Tibial artery (tissue), 4 donors: ENCODE data around the gene ALDH1A1.

ENCODE experiments used
- DNase-seq, 2 donors: peaks; one replicate each; pipeline ENCODE4 v3.0.0-alpha.2; 2019
- H3K27ac ChIP-seq, 2 donors: fragments of 200-600 bp; sonication (generic) in 1 of 2; 1 replicate in 1 of 2; 2 replicates in 1 of 2; pipeline ENCODE4 v1.5.1; 2018 to 2019; ENCODE audit warnings: mild to moderate bottlenecking in 1 of 2
- H3K27me3 ChIP-seq, 2 donors: fragments of 200-600 bp; sonication (generic) in 1 of 2; one replicate each; pipeline versions ENCODE4 v1.5.1 to v1.6.0; 2016 to 2019
- H3K36me3 ChIP-seq, 3 donors: fragments of 200-600 bp; sonication (generic) in 2 of 3; one replicate each; pipeline ENCODE4 v1.5.1; 2016 to 2019; ENCODE audit warnings: mild to moderate bottlenecking in 2 of 3
- H3K4me1 ChIP-seq, 4 donors: fragments of 200-600 bp; sonication (generic) in 2 of 4; 1 replicate in 3 of 4; 2 replicates in 1 of 4; pipeline ENCODE4 v1.5.1; 2016 to 2019
- H3K4me3 ChIP-seq, 2 donors: fragments of 200-600 bp; sonication (generic) in 1 of 2; 1 replicate in 1 of 2; 2 replicates in 1 of 2; pipeline ENCODE4 v1.5.1; 2018 to 2019; ENCODE audit warnings: mild to moderate bottlenecking in 2 of 2
- H3K9me3 ChIP-seq, 3 donors: fragments of 200-600 bp; sonication (generic) in 1 of 3; one replicate each; pipeline ENCODE4 v1.5.1; 2016 to 2019
- intact Hi-C: fragments of 100-400 bp; cut with DNase I; formaldehyde crosslinking; loops from one replicate; pipeline ENCODE4 v1.15.0; 2023; ENCODE audit warnings: low total_unique reads
- TF ChIP-seq, protein P1 (sequence below), 2 experiments: fragments of 200-600 bp in 1 of 2; fragments of 450-650 bp in 1 of 2; IDR thresholded peaks; one replicate each; pipeline ENCODE4 v1.5.1; 2017 to 2019; ENCODE audit warnings: antibody characterized with exemption in 2 of 2, mild to moderate bottlenecking in 1 of 2, moderate library complexity in 1 of 2

Gene ALDH1A1

DNA sequence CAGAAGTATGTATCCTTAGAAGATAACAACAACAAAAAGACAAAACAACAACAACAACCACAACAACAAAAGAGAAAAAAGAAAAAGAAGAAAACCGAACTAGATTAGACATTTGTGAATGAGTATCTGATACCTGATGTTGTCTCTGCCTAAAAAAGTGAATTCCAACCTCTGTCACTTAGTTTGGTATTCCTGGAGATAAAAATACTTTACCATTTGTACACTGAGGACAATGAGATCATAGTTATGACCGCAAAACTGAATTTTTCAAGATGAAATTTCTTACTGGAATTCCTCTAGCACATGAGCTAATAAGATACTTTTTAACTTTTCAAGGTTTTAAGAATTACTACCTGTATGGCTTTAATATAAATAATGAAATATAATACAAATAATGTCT, 54.5 kb downstream of the ALDH1A1 start:
- Histone ChIP-seq H3K4me3 (no peak overlapping the region), H3K9me3 (no peaks in the 10 kb centered on the region), H3K36me3 (no peaks in the 10 kb centered on the region), H3K27me3 (no peaks in the 10 kb centered on the region), H3K27ac (no peak overlapping the region), H3K4me1 (no peaks in the 10 kb centered on the region)
- TF ChIP-seq, protein P1, sequence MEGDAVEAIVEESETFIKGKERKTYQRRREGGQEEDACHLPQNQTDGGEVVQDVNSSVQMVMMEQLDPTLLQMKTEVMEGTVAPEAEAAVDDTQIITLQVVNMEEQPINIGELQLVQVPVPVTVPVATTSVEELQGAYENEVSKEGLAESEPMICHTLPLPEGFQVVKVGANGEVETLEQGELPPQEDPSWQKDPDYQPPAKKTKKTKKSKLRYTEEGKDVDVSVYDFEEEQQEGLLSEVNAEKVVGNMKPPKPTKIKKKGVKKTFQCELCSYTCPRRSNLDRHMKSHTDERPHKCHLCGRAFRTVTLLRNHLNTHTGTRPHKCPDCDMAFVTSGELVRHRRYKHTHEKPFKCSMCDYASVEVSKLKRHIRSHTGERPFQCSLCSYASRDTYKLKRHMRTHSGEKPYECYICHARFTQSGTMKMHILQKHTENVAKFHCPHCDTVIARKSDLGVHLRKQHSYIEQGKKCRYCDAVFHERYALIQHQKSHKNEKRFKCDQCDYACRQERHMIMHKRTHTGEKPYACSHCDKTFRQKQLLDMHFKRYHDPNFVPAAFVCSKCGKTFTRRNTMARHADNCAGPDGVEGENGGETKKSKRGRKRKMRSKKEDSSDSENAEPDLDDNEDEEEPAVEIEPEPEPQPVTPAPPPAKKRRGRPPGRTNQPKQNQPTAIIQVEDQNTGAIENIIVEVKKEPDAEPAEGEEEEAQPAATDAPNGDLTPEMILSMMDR (IDR thresholded peaks at IDR 0.05) = no peak
- intact Hi-C loops = no loop called here
- no peak for DNase-seq

DNA sequence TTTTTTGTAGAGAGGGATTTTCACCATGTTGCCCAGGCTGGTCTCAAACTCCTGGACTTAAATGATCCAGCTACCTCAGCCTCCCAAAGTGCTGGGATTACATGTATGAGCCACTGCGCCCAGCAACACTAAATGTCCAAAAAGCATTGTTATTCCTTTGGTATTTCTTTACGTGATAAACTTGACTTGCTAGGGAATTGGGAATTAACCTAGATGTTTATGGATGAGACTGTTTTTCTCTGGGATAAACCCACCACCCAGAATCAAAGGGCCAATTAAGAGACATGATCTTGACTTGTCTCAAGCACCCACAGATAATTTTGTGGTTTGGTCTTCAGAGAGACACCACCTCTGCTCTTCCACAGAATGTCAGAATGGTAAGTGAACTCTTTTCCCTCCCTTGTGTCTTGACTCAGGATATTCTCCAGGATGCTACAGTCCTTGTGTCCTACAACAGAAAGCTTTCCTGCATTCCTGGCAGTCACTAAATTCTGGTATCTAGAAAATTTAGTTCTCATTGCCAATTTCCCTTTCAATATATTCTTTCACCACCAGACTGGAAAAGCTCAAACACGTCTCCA, 55.7 kb downstream of the ALDH1A1 start:
- no peaks in the 10 kb centered on the region for H3K27me3 ChIP-seq
- H3K4me1 ChIP-seq = no peaks in the 10 kb centered on the region
- H3K9me3 ChIP-seq = no peaks in the 10 kb centered on the region
- no peak for DNase-seq
- intact Hi-C loops = no loop called here
- H3K27ac ChIP-seq = no peak overlapping the region
- TF ChIP-seq, protein P1 (IDR thresholded peaks at IDR 0.05) = no peak
- H3K36me3 ChIP-seq = no peaks in the 10 kb centered on the region
- H3K4me3 ChIP-seq = no peak overlapping the region

DNA sequence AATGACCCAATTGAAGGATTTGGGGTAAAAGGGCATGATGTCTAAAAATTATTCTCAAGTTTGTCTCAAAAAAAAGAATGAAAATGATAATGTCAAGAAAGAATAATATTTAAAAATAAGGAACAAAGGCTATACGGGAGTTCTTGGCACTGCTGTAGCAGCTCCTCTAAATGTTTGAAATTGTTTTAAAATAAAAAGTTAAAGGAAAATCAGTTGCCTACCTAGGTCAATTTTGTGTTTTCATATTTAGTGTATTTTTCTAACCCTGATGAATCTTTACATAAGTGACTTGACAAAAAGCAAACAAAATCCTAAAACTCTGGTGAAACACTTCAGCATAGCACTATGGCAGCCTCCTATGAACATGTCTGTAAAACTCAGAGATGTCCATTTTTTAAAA, 56.4 kb downstream of the ALDH1A1 start:
- H3K27me3 ChIP-seq = no peaks in the 10 kb centered on the region
- H3K4me1 ChIP-seq = no peaks in the 10 kb centered on the region
- H3K4me3 ChIP-seq = no peak overlapping the region
- H3K27ac ChIP-seq = no peak overlapping the region
- H3K9me3 ChIP-seq = no peaks in the 10 kb centered on the region
- no peak for DNase-seq
- no peaks in the 10 kb centered on the region for H3K36me3 ChIP-seq
- TF ChIP-seq, protein P1 (IDR thresholded peaks at IDR 0.05) = no peak
- intact Hi-C loops = no loop called here

DNA sequence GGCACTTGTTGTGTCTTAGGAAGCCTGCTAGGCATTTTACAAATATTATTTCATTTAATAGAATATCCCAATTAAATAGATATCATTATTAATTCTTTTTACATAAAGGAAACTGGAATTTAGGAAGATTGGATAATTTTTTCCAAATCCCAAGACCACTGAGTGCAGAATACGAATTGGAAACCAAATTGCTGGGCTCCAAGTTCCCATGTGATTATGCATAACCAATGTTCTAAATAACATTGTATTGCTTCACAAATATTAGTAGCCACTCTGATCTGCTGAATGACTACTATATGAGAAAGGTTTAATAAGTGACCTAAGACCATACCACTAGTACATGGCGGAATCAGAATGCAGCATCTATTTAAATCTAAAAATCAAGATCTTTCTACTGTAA, 57.7 kb downstream of the ALDH1A1 start:
- H3K9me3 ChIP-seq = no peaks in the 10 kb centered on the region
- no peak overlapping the region for H3K4me3 ChIP-seq
- intact Hi-C loops = no loop called here
- H3K36me3 ChIP-seq = no peaks in the 10 kb centered on the region
- TF ChIP-seq, protein P1 (IDR thresholded peaks at IDR 0.05) = no peak
- no peaks in the 10 kb centered on the region for H3K27me3 ChIP-seq
- no peak for DNase-seq
- no peaks in the 10 kb centered on the region for H3K4me1 ChIP-seq
- no peak overlapping the region for H3K27ac ChIP-seq

DNA sequence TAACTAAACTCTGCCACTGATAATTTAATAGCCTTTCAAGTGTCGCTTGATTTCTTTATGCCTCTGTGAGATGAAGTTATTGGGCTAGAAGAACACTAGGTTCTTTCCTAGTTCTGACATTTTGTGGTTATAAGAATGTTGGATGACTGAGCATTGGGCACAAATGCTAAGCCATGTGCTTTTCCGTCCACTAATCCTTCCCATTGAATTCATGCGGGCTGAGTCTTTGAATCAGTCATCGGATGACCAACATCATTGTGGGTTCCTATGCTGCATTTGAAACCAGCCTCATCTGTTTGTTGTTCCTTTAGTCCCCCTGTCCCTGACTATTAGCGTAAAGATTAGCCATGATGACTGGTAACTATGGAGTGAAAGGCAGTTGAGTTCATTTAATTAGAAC, 58.5 kb downstream of the ALDH1A1 start:
- no peaks in the 10 kb centered on the region for H3K36me3 ChIP-seq
- H3K27ac ChIP-seq = no peak overlapping the region
- no peaks in the 10 kb centered on the region for H3K27me3 ChIP-seq
- TF ChIP-seq, protein P1 (IDR thresholded peaks at IDR 0.05) = no peak
- H3K4me1 ChIP-seq = no peaks in the 10 kb centered on the region
- no peaks in the 10 kb centered on the region for H3K9me3 ChIP-seq
- no peak overlapping the region for H3K4me3 ChIP-seq
- intact Hi-C loops = no loop called here
- no peak for DNase-seq

DNA sequence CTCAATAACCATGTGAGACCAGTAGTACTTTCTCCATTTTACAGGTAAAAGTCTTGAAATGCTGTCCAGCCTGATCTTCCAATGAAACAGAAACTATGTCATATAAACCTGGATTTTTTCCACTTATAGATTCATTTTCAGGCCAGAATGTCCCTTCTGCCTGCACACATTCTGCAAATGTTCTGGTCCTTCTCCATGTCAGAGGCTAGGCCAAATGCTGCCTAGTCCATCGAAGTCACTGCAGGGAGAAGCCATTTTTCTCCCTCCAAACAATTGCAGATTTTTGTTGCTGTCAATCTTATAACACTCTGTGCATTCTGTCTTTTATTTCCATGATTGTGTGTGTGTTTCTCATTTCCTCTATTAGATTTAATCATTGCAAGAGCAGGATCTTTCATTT, 59.4 kb downstream of the ALDH1A1 start:
- H3K4me1 ChIP-seq = no peaks in the 10 kb centered on the region
- H3K27ac ChIP-seq = no peak overlapping the region
- no peaks in the 10 kb centered on the region for H3K9me3 ChIP-seq
- no peak overlapping the region for H3K4me3 ChIP-seq
- intact Hi-C loops = no loop called here
- DNase-seq = no peak
- H3K36me3 ChIP-seq = no peaks in the 10 kb centered on the region
- TF ChIP-seq, protein P1 (IDR thresholded peaks at IDR 0.05) = no peak
- no peaks in the 10 kb centered on the region for H3K27me3 ChIP-seq
